GM18861 (cell line): ENCODE results near the gene PLCL1.

Experiments used
- ATAC-seq: cut with Tn5 transposase; IDR thresholded peaks from one replicate; pipeline ENCODE4 v1.9.1; 2021; ENCODE audit not compliant: unreplicated experiment

Gene PLCL1

GRCh38 chr2:197949224-197949623 is 144.8 kb downstream of the PLCL1 start:
- ATAC-seq: no peak

- ATAC-seq: no peak
Observed at GRCh38 chr2:197950006-197950405, 145.6 kb downstream of the PLCL1 start.

- ATAC-seq: no peak
Observed at GRCh38 chr2:197950724-197951123, 146.3 kb downstream of the PLCL1 start.

GRCh38 chr2:197952540-197953202 is 148.3 kb downstream of the PLCL1 start:
- peak; percentile 66 for ATAC-seq

GRCh38 chr2:197954328-197954727 is 149.9 kb downstream of the PLCL1 start:
- no peak for ATAC-seq

- ATAC-seq: no peak
Observed at GRCh38 chr2:197958592-197959150, 154.3 kb downstream of the PLCL1 start.

GRCh38 chr2:197959383-197959782 is 155.0 kb downstream of the PLCL1 start:
- ATAC-seq: no peak

GRCh38 chr2:197960786-197961185 is 156.4 kb downstream of the PLCL1 start:
- ATAC-seq: no peak

GRCh38 chr2:197964720-197965119 is 160.3 kb downstream of the PLCL1 start:
- ATAC-seq: no peak

GRCh38 chr2:197965756-197966155 is 161.4 kb downstream of the PLCL1 start:
- no peak for ATAC-seq

- no peak for ATAC-seq
Observed at GRCh38 chr2:197969391-197969893, 165.0 kb downstream of the PLCL1 start.

- ATAC-seq: no peak
Observed at GRCh38 chr2:197972061-197972460, 167.7 kb downstream of the PLCL1 start.

GRCh38 chr2:197972587-197972986 is 168.2 kb downstream of the PLCL1 start:
- ATAC-seq: no peak

- no peak for ATAC-seq
Observed at GRCh38 chr2:197973772-197974171, 169.4 kb downstream of the PLCL1 start.

- ATAC-seq: no peak
Observed at GRCh38 chr2:197975931-197976519, 171.6 kb downstream of the PLCL1 start.

GRCh38 chr2:197978971-197979370 is 174.6 kb downstream of the PLCL1 start:
- no peak for ATAC-seq

GRCh38 chr2:197982565-197982964 is 178.2 kb downstream of the PLCL1 start:
- ATAC-seq: no peak

- ATAC-seq: no peak
Observed at GRCh38 chr2:197985029-197985638, 180.7 kb downstream of the PLCL1 start.

GRCh38 chr2:197986977-197987376 is 182.6 kb downstream of the PLCL1 start:
- no peak for ATAC-seq

- no peak for ATAC-seq
Observed at GRCh38 chr2:197990356-197990755, 186.0 kb downstream of the PLCL1 start.

- peak; percentile 78 for ATAC-seq
Observed at GRCh38 chr2:197992482-197993133, 188.2 kb downstream of the PLCL1 start.
